Ascending aorta (tissue), 2 donors: Measurements from ENCODE around the gene DTX3. TPM values are rescaled to one million over a fixed set of nuclear protein-coding genes. Genes with fewer than 3 reads are reported as not detected.

Source experiments
- DNase-seq, 2 donors: peaks; one replicate each; pipeline ENCODE4 v3.0.0-alpha.2; 2019; ENCODE audit warnings: low spot score in 2 of 2
- H3K27ac ChIP-seq, 2 donors: fragments of 200-600 bp; sonication (generic); one replicate each; pipeline ENCODE4 v1.5.1; 2016 to 2017; ENCODE audit warnings: mild to moderate bottlenecking in 1 of 2
- H3K27me3 ChIP-seq: fragments of 200-600 bp; sonication (generic); one replicate; pipeline ENCODE4 v1.5.1; 2017
- H3K36me3 ChIP-seq, 2 donors: fragments of 200-600 bp; sonication (generic); one replicate each; pipeline ENCODE4 v1.5.1; 2016
- H3K4me1 ChIP-seq, 2 donors: fragments of 200-600 bp; sonication (generic); one replicate each; pipeline ENCODE4 v1.5.1; 2016 to 2017; ENCODE audit warnings: mild to moderate bottlenecking in 1 of 2
- H3K4me3 ChIP-seq, 2 donors: fragments of 200-600 bp; sonication (generic); one replicate each; pipeline ENCODE4 v1.5.1; 2016 to 2017; ENCODE audit warnings: mild to moderate bottlenecking in 1 of 2
- H3K9me3 ChIP-seq, 2 donors: fragments of 200-600 bp; sonication (generic); one replicate each; pipeline ENCODE4 v1.5.1; 2016
- intact Hi-C: fragments of 100-400 bp; cut with DNase I; formaldehyde crosslinking; loops from one replicate; pipeline ENCODE4 v1.15.1; 2023
- total RNA-seq: library from RNA; depleted of rRNA; stranded (reverse); fragments of >200 nt; gene quantifications from one replicate; pipeline ENCODE4 v1.1.0, GENCODE V29; 2016
- TF ChIP-seq, protein P1 (sequence below), 3 experiments: fragments of 200-600 bp in 2 of 3; fragments of 450-650 bp in 1 of 3; sonication (generic) in 2 of 3; IDR thresholded peaks; one replicate each; pipeline ENCODE4 v1.5.1; 2016 to 2019; ENCODE audit warnings: antibody characterized with exemption in 3 of 3, mild to moderate bottlenecking in 1 of 3, moderate library complexity in 1 of 3

Gene DTX3
- total RNA-seq, 1 donor from 2014 or later: 33.5 TPM

DNA sequence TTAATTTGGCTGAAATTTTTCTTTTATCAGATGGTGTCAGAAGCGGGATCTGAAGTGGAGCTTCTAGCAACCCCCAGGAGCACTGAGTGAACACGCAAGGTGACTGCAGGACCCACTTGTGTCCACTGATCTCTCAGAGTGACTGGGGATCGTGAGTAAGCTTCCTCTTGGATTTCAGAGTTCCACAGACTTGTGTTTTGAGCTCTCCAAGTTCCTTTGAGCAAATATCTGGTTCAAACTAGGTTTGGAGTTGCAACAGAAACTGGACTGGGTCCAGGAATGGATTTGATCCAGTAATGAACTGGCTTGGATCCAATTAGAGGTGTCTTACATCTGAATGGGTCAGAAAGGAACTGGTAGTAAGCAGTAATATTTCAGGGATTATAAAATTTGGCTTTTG lies 53.1 kb downstream of the DTX3 start:
- Histone ChIP-seq H3K4me1 (no peaks in the 10 kb centered on the region), H3K36me3 (no peaks in the 10 kb centered on the region), H3K9me3 (no peaks in the 10 kb centered on the region), H3K27ac (no peak overlapping the region), H3K4me3 (no peak overlapping the region), H3K27me3 (no peaks in the 10 kb centered on the region)
- intact Hi-C loops: no loop called here
- no peak for DNase-seq
- TF ChIP-seq, protein P1, sequence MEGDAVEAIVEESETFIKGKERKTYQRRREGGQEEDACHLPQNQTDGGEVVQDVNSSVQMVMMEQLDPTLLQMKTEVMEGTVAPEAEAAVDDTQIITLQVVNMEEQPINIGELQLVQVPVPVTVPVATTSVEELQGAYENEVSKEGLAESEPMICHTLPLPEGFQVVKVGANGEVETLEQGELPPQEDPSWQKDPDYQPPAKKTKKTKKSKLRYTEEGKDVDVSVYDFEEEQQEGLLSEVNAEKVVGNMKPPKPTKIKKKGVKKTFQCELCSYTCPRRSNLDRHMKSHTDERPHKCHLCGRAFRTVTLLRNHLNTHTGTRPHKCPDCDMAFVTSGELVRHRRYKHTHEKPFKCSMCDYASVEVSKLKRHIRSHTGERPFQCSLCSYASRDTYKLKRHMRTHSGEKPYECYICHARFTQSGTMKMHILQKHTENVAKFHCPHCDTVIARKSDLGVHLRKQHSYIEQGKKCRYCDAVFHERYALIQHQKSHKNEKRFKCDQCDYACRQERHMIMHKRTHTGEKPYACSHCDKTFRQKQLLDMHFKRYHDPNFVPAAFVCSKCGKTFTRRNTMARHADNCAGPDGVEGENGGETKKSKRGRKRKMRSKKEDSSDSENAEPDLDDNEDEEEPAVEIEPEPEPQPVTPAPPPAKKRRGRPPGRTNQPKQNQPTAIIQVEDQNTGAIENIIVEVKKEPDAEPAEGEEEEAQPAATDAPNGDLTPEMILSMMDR (IDR thresholded peaks at IDR 0.05): no peak

DNA sequence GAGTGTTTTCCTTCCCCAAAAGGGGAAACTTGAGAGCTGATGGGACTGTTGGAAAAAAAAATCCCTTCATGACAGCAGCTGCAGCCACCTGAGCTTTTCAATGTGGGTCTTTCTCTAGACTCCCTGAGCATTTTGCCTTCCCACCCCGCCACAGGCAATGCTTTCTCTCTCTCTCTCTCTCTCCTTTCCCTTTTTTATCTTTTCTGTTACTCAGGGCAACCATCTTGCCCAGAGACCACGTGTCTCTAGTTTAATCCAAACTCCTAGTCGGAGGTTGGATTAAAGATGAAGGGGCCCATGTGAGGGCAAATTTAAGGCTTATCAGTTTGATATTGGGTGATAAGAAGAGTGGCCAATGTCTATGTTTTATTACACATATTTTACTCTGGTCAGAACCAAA lies 54.3 kb downstream of the DTX3 start:
- H3K4me1 ChIP-seq: no peaks in the 10 kb centered on the region
- TF ChIP-seq, protein P1 (IDR thresholded peaks at IDR 0.05): no peak
- intact Hi-C loops: no loop called here
- H3K36me3 ChIP-seq: no peaks in the 10 kb centered on the region
- no peak for DNase-seq
- H3K4me3 ChIP-seq: no peak overlapping the region
- no peaks in the 10 kb centered on the region for H3K27me3 ChIP-seq
- no peak overlapping the region for H3K27ac ChIP-seq
- no peaks in the 10 kb centered on the region for H3K9me3 ChIP-seq

Other genes starting within 250 kb of the DTX3 start
- 49.5 TPM for gene R3HDM2, start 173.8 kb upstream of the DTX3 start, total RNA-seq
- not detected for gene INHBC, start 170.0 kb upstream of the DTX3 start, total RNA-seq
- not detected for gene INHBE, start 149.5 kb upstream of the DTX3 start, total RNA-seq
- gene GLI1, start 145.0 kb upstream of the DTX3 start, total RNA-seq: 2.8 TPM
- 21.6 TPM for gene ARHGAP9, start 125.0 kb upstream of the DTX3 start, total RNA-seq
- gene MARS1, start 116.8 kb upstream of the DTX3 start, total RNA-seq: 78.0 TPM
- 0.64 TPM for gene DDIT3, start 84.3 kb upstream of the DTX3 start, total RNA-seq
- 48.5 TPM for gene MBD6, start 82.0 kb upstream of the DTX3 start, total RNA-seq
- gene DCTN2, start 57.6 kb upstream of the DTX3 start, total RNA-seq: 116 TPM
- not detected for gene KIF5A, start 54.8 kb upstream of the DTX3 start, total RNA-seq
- 153 TPM for gene PIP4K2C, start 13.6 kb upstream of the DTX3 start, total RNA-seq
- gene ARHGEF25, start 6.6 kb downstream of the DTX3 start, total RNA-seq: 47.8 TPM
- 16.6 TPM for gene B4GALNT1, start 28.4 kb downstream of the DTX3 start, total RNA-seq
- gene OS9, start 89.3 kb downstream of the DTX3 start, total RNA-seq: 233 TPM
- gene AGAP2, start 133.9 kb downstream of the DTX3 start, total RNA-seq: 11.5 TPM
- 42.3 TPM for gene TSPAN31, start 140.2 kb downstream of the DTX3 start, total RNA-seq
- gene CDK4, start 147.5 kb downstream of the DTX3 start, total RNA-seq: 82.6 TPM
- gene MARCHF9, start 150.3 kb downstream of the DTX3 start, total RNA-seq: 8.4 TPM
- gene CYP27B1, start 162.3 kb downstream of the DTX3 start, total RNA-seq: not detected
- 29.8 TPM for gene METTL1, start 167.3 kb downstream of the DTX3 start, total RNA-seq
- gene EEF1AKMT3, start 167.8 kb downstream of the DTX3 start, total RNA-seq: 2.1 TPM
- 46.8 TPM for gene TSFM, start 178.0 kb downstream of the DTX3 start, total RNA-seq
- 6.4 TPM for gene AVIL, start 213.9 kb downstream of the DTX3 start, total RNA-seq
- gene CTDSP2, start 241.9 kb downstream of the DTX3 start, total RNA-seq: 129 TPM